GM23338 (cell line): ENCODE data around the gene LCN12. TPM values are rescaled to one million over a fixed set of nuclear protein-coding genes. Genes with fewer than 3 reads are reported as not detected.

Experiments
- ATAC-seq: fragments of 200-7000 bp; cut with Tn5 transposase; 3 replicates; pipeline ENCODE4 v1.9.1; 2020
- DNase-seq: peaks from one replicate; pipeline ENCODE4 v3.0.0-alpha.2; 2015; ENCODE audit warnings: low spot score
- H2AFZ ChIP-seq: fragments of 200-600 bp; sonication (generic); 2 replicates; pipeline ENCODE4 v1.8.0; 2016; ENCODE audit warnings: antibody characterized with exemption, mild to moderate bottlenecking, moderate library complexity
- H3F3A ChIP-seq: fragments of 200-600 bp; sonication (generic); replicated peaks from 2 replicates; pipeline ENCODE4 v1.8.0; 2017; ENCODE audit warnings: antibody characterized with exemption, mixed run types, low read depth
- H3K27ac ChIP-seq: fragments of 200-600 bp; sonication (generic); 2 replicates; pipeline ENCODE4 v1.6.1; 2016; ENCODE audit warnings: low read depth
- H3K27me3 ChIP-seq: fragments of 200-600 bp; sonication (generic); 2 replicates; pipeline ENCODE4 v1.8.0; 2016; ENCODE audit warnings: mild to moderate bottlenecking, mixed run types, moderate library complexity; ENCODE audit not compliant: insufficient read depth
- H3K36me3 ChIP-seq: fragments of 200-600 bp; sonication (generic); 2 replicates; pipeline ENCODE4 v1.8.0; 2016; ENCODE audit warnings: mild to moderate bottlenecking; ENCODE audit not compliant: insufficient read depth
- H3K4me1 ChIP-seq: fragments of 200-600 bp; sonication (generic); 2 replicates; pipeline ENCODE4 v1.8.0; 2016; ENCODE audit warnings: mild to moderate bottlenecking, moderate library complexity; ENCODE audit not compliant: insufficient read depth
- H3K4me2 ChIP-seq: fragments of 200-600 bp; sonication (generic); 2 replicates; pipeline ENCODE4 v1.7.1; 2017; ENCODE audit warnings: mixed run types
- H3K4me3 ChIP-seq: fragments of 200-600 bp; sonication (generic); 2 replicates; pipeline ENCODE4 v1.6.1; 2016; ENCODE audit warnings: mixed run types
- H3K79me2 ChIP-seq: fragments of 200-600 bp; sonication (generic); replicated peaks from 2 replicates; pipeline ENCODE4 v1.8.0; 2017; ENCODE audit warnings: mild to moderate bottlenecking; ENCODE audit not compliant: insufficient read depth
- H3K9me2 ChIP-seq: fragments of 200-600 bp; sonication (generic); 2 replicates; pipeline ENCODE4 v1.8.0; 2017; ENCODE audit not compliant: insufficient read depth
- H4K20me1 ChIP-seq: fragments of 200-600 bp; sonication (generic); replicated peaks from 2 replicates; pipeline ENCODE4 v1.8.0; 2017; ENCODE audit warnings: mild to moderate bottlenecking; ENCODE audit not compliant: insufficient read depth
- H3K27ac Mint-ChIP-seq: 2 replicates; pipeline ENCODE4 v1.8.0; 2020; ENCODE audit warnings: inconsistent platforms, mild to moderate bottlenecking, moderate library complexity, mixed read lengths
- H3K27me3 Mint-ChIP-seq: 3 replicates; pipeline ENCODE4 v1.8.0; 2022; ENCODE audit warnings: low read depth, mild to moderate bottlenecking, moderate library complexity, mixed read lengths, inconsistent platforms; ENCODE audit not compliant: insufficient read depth, poor library complexity
- H3K36me3 Mint-ChIP-seq: 3 replicates; pipeline ENCODE4 v1.8.0; 2021; ENCODE audit warnings: low read depth, mild to moderate bottlenecking, inconsistent platforms, moderate library complexity, mixed read lengths
- H3K4me1 Mint-ChIP-seq: 3 replicates; pipeline ENCODE4 v1.8.0; 2020; ENCODE audit warnings: mild to moderate bottlenecking, inconsistent platforms, mixed read lengths
- H3K4me3 Mint-ChIP-seq: 3 replicates; pipeline ENCODE4 v1.8.0; 2021; ENCODE audit warnings: moderate library complexity, mild to moderate bottlenecking, inconsistent platforms, mixed read lengths
- H3K9me3 Mint-ChIP-seq: 3 replicates; pipeline ENCODE4 v1.8.0; 2020; ENCODE audit warnings: moderate library complexity, mild to moderate bottlenecking, inconsistent platforms, mixed read lengths
- CREB1 ChIP-seq: fragments of 250-450 bp; sonication (Bioruptor Pico); IDR thresholded peaks from 2 replicates; pipeline ENCODE4 v1.5.0; 2020; ENCODE audit warnings: low read depth, mild to moderate bottlenecking, moderate library complexity
- CTCF ChIP-seq, 2 experiments: fragments of 200-600 bp in 1 of 2; sonication (generic) in 1 of 2; conservative IDR thresholded peaks; 2 replicates each; pipeline versions ENCODE4 v1.5.1 to v1.6.1; 2016 to 2017; ENCODE audit warnings: antibody characterized with exemption in 2 of 2, low read depth in 2 of 2, mild to moderate bottlenecking in 2 of 2, moderate library complexity in 1 of 2
- ETS1 ChIP-seq: IDR thresholded peaks from 2 replicates; pipeline ENCODE4 v1.6.1; 2016; ENCODE audit warnings: antibody characterized with exemption
- EZH2 ChIP-seq: fragments of 200-600 bp; sonication (generic); IDR thresholded peaks from one replicate; pipeline ENCODE4 v1.8.0; 2017; ENCODE audit warnings: antibody characterized with exemption, mild to moderate bottlenecking, low read depth; ENCODE audit not compliant: unreplicated experiment
- EZH2phosphoT487 ChIP-seq: fragments of 200-600 bp; sonication (generic); IDR thresholded peaks from one replicate; pipeline ENCODE4 v1.8.1; 2018; ENCODE audit warnings: antibody characterized with exemption; ENCODE audit not compliant: unreplicated experiment
- JUNB ChIP-seq: IDR thresholded peaks from one replicate; pipeline ENCODE4 v1.6.1; 2016; ENCODE audit warnings: antibody characterized with exemption; ENCODE audit not compliant: unreplicated experiment
- NANOG ChIP-seq: IDR thresholded peaks from 2 replicates; pipeline ENCODE4 v1.6.1; 2016; ENCODE audit warnings: antibody characterized with exemption, borderline replicate concordance
- POLR2AphosphoS5 ChIP-seq: IDR thresholded peaks from 2 replicates; pipeline ENCODE4 v1.6.1; 2016; ENCODE audit warnings: antibody characterized with exemption, low read depth
- REST ChIP-seq: IDR thresholded peaks from one replicate; pipeline ENCODE4 v1.6.1; 2018; ENCODE audit warnings: antibody characterized with exemption; ENCODE audit not compliant: unreplicated experiment
- STAT1 ChIP-seq: IDR thresholded peaks from one replicate; pipeline ENCODE4 v1.6.1; 2016; ENCODE audit warnings: antibody characterized with exemption; ENCODE audit not compliant: unreplicated experiment
- ZNF114 ChIP-seq: fragments of 250-450 bp; sonication (Bioruptor Pico); IDR thresholded peaks from 2 replicates; pipeline ENCODE4 v1.5.0; 2020; ENCODE audit warnings: mild to moderate bottlenecking, moderate library complexity
- ZNF331 ChIP-seq: fragments of 250-450 bp; sonication (Bioruptor Pico); IDR thresholded peaks from 2 replicates; pipeline ENCODE4 v1.5.0; 2020; ENCODE audit warnings: low read depth, mild to moderate bottlenecking, moderate library complexity
- ZNF462 ChIP-seq: fragments of 250-450 bp; sonication (Bioruptor Pico); IDR thresholded peaks from 2 replicates; pipeline ENCODE4 v1.5.0; 2020; ENCODE audit warnings: mild to moderate bottlenecking, moderate library complexity
- polyA plus RNA-seq: library from polyadenylated mRNA; unstranded; fragments of >200 nt; fragmentation: Nextera tagmentation; extraction: Ambion mirVana; gene quantifications from 2 replicates; pipeline ENCODE4 v1.2.1, GENCODE V29; 2016
- total RNA-seq: library from RNA; depleted of rRNA; stranded (reverse); fragments of >200 nt; shearing (Covaris generic); gene quantifications from 2 replicates; pipeline ENCODE4 v1.2.3, GENCODE V29; 2014

LCN12 gene
- total and polyA plus RNA-seq, 2 experiments from 2014 or later = 0.39 to 0.69 TPM

GRCh38 chr9:136949239-136949816, 2.7 kb upstream of the LCN12 start:
- Histone ChIP-seq H3K9me2 (no peaks in the 10 kb centered on the region), H3K4me2 (peak overlapping the region; percentile 89), H3K27ac (no peak overlapping the region), H3K79me2 (no peaks in the 10 kb centered on the region), H4K20me1 (no peaks in the 10 kb centered on the region), H3K27me3 (no peaks in the 10 kb centered on the region), H3K36me3 (no peaks in the 10 kb centered on the region), H2AFZ (no peak overlapping the region), H3K4me3 (peak overlapping the region; percentile 72), H3F3A (no peaks in the 10 kb centered on the region; the same call in 1 of the 2 replicates), H3K4me1 (peaks cover 9% of the 10 kb centered on the region)
- DNase-seq = peak; percentile 46
- H3K27me3 Mint-ChIP-seq = peaks cover 9% of the 10 kb centered on the region
- H3K27ac Mint-ChIP-seq = no peak overlapping the region
- peak; percentile 13 for ATAC-seq
- peak overlapping the region; percentile 80 for H3K4me3 Mint-ChIP-seq
- H3K9me3 Mint-ChIP-seq = no peaks in the 10 kb centered on the region
- peaks cover 8% of the 10 kb centered on the region for H3K4me1 Mint-ChIP-seq
- no peak for TF ChIP-seq CREB1 (CRISPR knock-in tag)
- no peak for TF ChIP-seq EZH2phosphoT487
- no peak for TF ChIP-seq ZNF114
- TF ChIP-seq NANOG = no peak
- no peak for TF ChIP-seq REST
- TF ChIP-seq ZNF462 = no peak
- TF ChIP-seq JUNB = no peak
- TF ChIP-seq STAT1 = no peak
- no peak for TF ChIP-seq POLR2AphosphoS5
- TF ChIP-seq ETS1 = no peak
- TF ChIP-seq EZH2 = no peak
- TF ChIP-seq ZNF331 = no peak
- no peak for TF ChIP-seq CTCF (conservative IDR thresholded peaks at IDR 0.05; ENCODE audit: low read depth in 2 of 2)
- no peaks in the 10 kb centered on the region for H3K36me3 Mint-ChIP-seq
